HepG2 (cell line): ENCODE data around the gene CLPTM1. TPM values are rescaled to one million over a fixed set of nuclear protein-coding genes. Genes with fewer than 3 reads are reported as not detected.
A peak's percentile ranks its signal among the peaks of the same experiment; 100 is the strongest.

Experiments used
- HOXA3 ChIP-seq: sonication (generic); formaldehyde crosslinking; IDR thresholded peaks from 2 replicates; pipeline ENCODE4 v1.5.0; 2020; ENCODE audit warnings: missing genetic modification reagents
- KDM5A ChIP-seq: fragments of 200-600 bp; sonication (generic); IDR thresholded peaks from 2 replicates; pipeline ENCODE4 v1.7.0; 2018; ENCODE audit warnings: antibody characterized with exemption, mild to moderate bottlenecking, low read length, borderline replicate concordance
- MEF2D ChIP-seq: sonication (generic); formaldehyde crosslinking; IDR thresholded peaks from 2 replicates; pipeline ENCODE4 v1.5.1; 2020; ENCODE audit warnings: mild to moderate bottlenecking, missing genetic modification reagents
- NFIB ChIP-seq: sonication (generic); formaldehyde crosslinking; IDR thresholded peaks from 2 replicates; pipeline ENCODE4 v1.9.0; 2021; ENCODE audit warnings: missing genetic modification reagents, mild to moderate bottlenecking, borderline replicate concordance
- POLR2AphosphoS5 ChIP-seq: IDR thresholded peaks from 2 replicates; pipeline ENCODE4 v1.6.1; 2012; ENCODE audit warnings: low read depth, low read length
- RFXANK ChIP-seq: IDR thresholded peaks from 2 replicates; pipeline ENCODE4 v1.6.1; 2016
- SOX13 ChIP-seq, 3 experiments: fragments of 450-650 bp in 1 of 3; sonication (generic) in 1 of 3; formaldehyde crosslinking in 1 of 3; IDR thresholded peaks in 2 of 3; conservative IDR thresholded peaks in 1 of 3; 2 replicates each; pipeline versions ENCODE4 v1.5.0 to v1.6.1; 2016 to 2020; ENCODE audit warnings: antibody characterized with exemption in 1 of 3, mild to moderate bottlenecking in 1 of 3, missing compliant biosample characterization in 1 of 3, missing genetic modification reagents in 1 of 3, moderate library complexity in 1 of 3
- ZNF253 ChIP-seq: sonication (generic); formaldehyde crosslinking; IDR thresholded peaks from 2 replicates; pipeline ENCODE4 v1.8.0; 2022; ENCODE audit warnings: mild to moderate bottlenecking, missing genetic modification reagents, borderline replicate concordance
- ZNF441 ChIP-seq: sonication (generic); formaldehyde crosslinking; IDR thresholded peaks from 2 replicates; pipeline ENCODE4 v1.7.0; 2021; ENCODE audit warnings: missing genetic modification reagents, borderline replicate concordance
- ZNF766 ChIP-seq: sonication (generic); formaldehyde crosslinking; IDR thresholded peaks from 2 replicates; pipeline ENCODE4 v1.5.0; 2020; ENCODE audit warnings: missing genetic modification reagents, borderline replicate concordance
- ZSCAN30 ChIP-seq: sonication (generic); formaldehyde crosslinking; IDR thresholded peaks from 2 replicates; pipeline ENCODE4 v1.5.0; 2020; ENCODE audit warnings: mild to moderate bottlenecking, missing genetic modification reagents
- polyA plus RNA-seq, 8 experiments: library from polyadenylated mRNA; depleted of rRNA in 3 of 8; stranded (reverse) in 7 of 8; unstranded in 1 of 8; fragments of >200 nt; fragmentation: Illumina TruSeq in 4 of 8; extraction: Trizol in 4 of 8; gene quantifications; 2 replicates each; pipeline versions ENCODE4 v1.2.1 to v1.2.3, GENCODE V29; 2011 to 2016; ENCODE audit warnings: low read depth in 4 of 8, missing spikeins in 1 of 8, mixed read lengths in 1 of 8; ENCODE audit not compliant: insufficient read depth in 1 of 8
- total RNA-seq, 5 experiments: library from RNA; depleted of rRNA; stranded (reverse); fragments of >200 nt; fragmentation: Illumina TruSeq; extraction: Trizol; gene quantifications; 2 replicates each; pipeline ENCODE4 v1.2.3, GENCODE V29; 2016; ENCODE audit warnings: low read depth in 1 of 5
- TF ChIP-seq, protein P1 (sequence below): sonication (generic); formaldehyde crosslinking; IDR thresholded peaks from 2 replicates; pipeline ENCODE4 v1.5.1; 2020; ENCODE audit warnings: mild to moderate bottlenecking, missing genetic modification reagents, borderline replicate concordance
- TF ChIP-seq, protein P2 (sequence below): sonication (generic); formaldehyde crosslinking; IDR thresholded peaks from 2 replicates; pipeline ENCODE4 v1.4.0; 2020; ENCODE audit warnings: missing genetic modification reagents, low read depth, mild to moderate bottlenecking, borderline replicate concordance

CLPTM1 gene
- total and polyA plus RNA-seq, 2 of the 13 experiments (the other 11 are each of a cell fraction or from before 2014, with no cell fraction given): 34.9 to 42.8 TPM

DNA sequence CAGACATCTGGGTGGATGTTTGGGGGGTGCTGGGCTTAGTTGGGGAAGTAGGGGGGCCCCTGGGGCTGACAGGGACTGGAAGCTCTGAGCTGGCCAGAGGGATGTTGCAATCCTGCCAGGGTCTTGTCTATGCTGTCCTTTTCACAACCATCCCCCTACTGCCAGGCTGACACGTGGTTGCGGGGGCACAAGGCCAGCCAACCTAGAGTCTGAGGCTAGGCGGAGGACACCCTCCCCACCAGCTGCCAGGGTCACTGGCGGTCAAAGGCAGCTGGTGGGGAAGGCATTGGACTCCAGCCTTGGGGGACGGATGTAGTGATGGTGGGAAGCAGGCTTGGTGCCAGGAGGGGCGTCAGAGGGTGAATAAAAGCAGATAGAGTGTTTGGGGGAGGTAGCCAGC is 42.3 kb upstream of the CLPTM1 start (continued):
- TF ChIP-seq, protein P1, sequence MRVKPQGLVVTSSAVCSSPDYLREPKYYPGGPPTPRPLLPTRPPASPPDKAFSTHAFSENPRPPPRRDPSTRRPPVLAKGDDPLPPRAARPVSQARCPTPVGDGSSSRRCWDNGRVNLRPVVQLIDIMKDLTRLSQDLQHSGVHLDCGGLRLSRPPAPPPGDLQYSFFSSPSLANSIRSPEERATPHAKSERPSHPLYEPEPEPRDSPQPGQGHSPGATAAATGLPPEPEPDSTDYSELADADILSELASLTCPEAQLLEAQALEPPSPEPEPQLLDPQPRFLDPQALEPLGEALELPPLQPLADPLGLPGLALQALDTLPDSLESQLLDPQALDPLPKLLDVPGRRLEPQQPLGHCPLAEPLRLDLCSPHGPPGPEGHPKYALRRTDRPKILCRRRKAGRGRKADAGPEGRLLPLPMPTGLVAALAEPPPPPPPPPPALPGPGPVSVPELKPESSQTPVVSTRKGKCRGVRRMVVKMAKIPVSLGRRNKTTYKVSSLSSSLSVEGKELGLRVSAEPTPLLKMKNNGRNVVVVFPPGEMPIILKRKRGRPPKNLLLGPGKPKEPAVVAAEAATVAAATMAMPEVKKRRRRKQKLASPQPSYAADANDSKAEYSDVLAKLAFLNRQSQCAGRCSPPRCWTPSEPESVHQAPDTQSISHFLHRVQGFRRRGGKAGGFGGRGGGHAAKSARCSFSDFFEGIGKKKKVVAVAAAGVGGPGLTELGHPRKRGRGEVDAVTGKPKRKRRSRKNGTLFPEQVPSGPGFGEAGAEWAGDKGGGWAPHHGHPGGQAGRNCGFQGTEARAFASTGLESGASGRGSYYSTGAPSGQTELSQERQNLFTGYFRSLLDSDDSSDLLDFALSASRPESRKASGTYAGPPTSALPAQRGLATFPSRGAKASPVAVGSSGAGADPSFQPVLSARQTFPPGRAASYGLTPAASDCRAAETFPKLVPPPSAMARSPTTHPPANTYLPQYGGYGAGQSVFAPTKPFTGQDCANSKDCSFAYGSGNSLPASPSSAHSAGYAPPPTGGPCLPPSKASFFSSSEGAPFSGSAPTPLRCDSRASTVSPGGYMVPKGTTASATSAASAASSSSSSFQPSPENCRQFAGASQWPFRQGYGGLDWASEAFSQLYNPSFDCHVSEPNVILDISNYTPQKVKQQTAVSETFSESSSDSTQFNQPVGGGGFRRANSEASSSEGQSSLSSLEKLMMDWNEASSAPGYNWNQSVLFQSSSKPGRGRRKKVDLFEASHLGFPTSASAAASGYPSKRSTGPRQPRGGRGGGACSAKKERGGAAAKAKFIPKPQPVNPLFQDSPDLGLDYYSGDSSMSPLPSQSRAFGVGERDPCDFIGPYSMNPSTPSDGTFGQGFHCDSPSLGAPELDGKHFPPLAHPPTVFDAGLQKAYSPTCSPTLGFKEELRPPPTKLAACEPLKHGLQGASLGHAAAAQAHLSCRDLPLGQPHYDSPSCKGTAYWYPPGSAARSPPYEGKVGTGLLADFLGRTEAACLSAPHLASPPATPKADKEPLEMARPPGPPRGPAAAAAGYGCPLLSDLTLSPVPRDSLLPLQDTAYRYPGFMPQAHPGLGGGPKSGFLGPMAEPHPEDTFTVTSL: no peak
- TF ChIP-seq MEF2D (CRISPR knock-in tag) (0 out of 2 replicates have a peak, but pooled peaks have one; percentile 65), ZNF766 (no peak), SOX13 (IDR thresholded peaks at IDR 0.05) (no peak), SOX13 (CRISPR knock-in tag; conservative IDR thresholded peaks at IDR 0.05 in 1 of 2, IDR thresholded peaks at IDR 0.05 in 1 of 2) (peak in 1 of 2 experiments; percentile 80; a peak in 2 of 4 replicates), ZSCAN30 (CRISPR knock-in tag) (no peak), RFXANK (CRISPR knock-in tag) (peak; percentile 79; the same call in 1 of the 2 replicates), HOXA3 (peak; percentile 67; the same call in 1 of the 2 replicates), NFIB (CRISPR knock-in tag) (no peak), KDM5A (no peak), POLR2AphosphoS5 (0 out of 2 replicates have a peak, but pooled peaks have one; percentile 12), ZNF441 (CRISPR knock-in tag) (no peak), ZNF253 (CRISPR knock-in tag) (no peak)
- TF ChIP-seq, protein P2, sequence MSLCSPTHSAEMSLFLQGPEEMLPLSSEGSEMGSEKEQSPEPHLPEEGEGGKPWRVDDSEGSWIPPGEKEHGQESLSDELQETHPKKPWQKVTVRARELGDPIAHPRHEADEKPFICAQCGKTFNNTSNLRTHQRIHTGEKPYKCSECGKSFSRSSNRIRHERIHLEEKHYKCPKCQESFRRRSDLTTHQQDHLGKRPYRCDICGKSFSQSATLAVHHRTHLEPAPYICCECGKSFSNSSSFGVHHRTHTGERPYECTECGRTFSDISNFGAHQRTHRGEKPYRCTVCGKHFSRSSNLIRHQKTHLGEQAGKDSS (CRISPR knock-in tag): peak; percentile 37; the same call in 1 of the 2 replicates
- TF ChIP-seq, all 625 proteins: peak for 194
